ENCODE results near the gene UPK1A. TPM values are rescaled to one million over a fixed set of nuclear protein-coding genes. Genes with fewer than 3 reads are reported as not detected.
A peak's percentile ranks its signal among the peaks of the same experiment; 100 is the strongest.

The UPK1A gene
- total and polyA plus RNA-seq, 10 of the 15 experiments (the other 5 are each of a cell fraction or from before 2014, with no cell fraction given), result 0.15 to 1.9 (median 0.26) TPM; not detected in 7

DNA sequence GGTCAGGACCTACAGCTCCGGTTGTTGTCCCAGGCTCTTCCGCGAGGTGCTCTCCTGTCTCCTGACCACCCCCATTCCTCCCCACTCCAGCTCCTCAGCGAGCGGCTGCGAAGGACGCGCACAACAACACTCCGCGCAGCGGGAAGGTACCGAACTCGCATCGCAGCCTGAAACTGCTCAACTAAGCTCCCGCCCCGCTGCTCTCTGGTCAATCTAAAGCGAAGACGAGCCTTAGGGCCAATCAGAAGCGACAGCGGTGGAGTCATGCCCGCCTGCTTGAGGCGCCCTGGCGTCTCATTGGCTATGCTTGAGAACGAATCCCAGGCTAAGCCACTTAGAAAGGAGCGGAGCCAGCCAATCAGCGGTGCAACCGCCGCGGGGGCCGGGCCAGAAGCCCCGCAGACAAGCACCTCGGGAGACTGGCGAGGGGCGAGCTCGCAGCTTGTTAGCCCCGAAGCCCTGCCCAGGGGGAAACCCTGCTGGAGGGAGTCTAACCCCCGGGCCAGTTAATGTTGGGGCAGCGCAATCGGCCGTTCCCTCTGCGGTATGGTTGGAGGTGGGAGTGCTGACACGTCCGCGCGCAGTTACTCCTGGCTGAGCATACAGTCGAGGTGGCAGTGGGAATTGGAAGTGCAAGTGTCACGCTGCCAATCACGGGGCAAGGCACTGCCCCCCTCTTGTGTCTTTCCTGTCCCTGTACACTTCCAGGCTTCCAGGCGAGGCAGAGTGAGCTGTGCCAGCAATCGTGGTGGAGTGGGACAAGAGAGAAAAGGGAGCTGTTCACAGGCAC lies 36.1 kb downstream of the UPK1A start (continued):
- TF ChIP-seq NR2F1 (conservative IDR thresholded peaks at IDR 0.05) (peak; percentile 42; the same call in 1 of the 2 replicates), FOS (IDR thresholded peaks at IDR 0.05; ENCODE audit: borderline replicate concordance, extremely low read depth, insufficient read length) (peak; percentile 98), RUNX3 (IDR thresholded peaks at IDR 0.05; ENCODE audit: low read length) (peak; percentile 53), BHLHE40 (IDR thresholded peaks at IDR 0.05; ENCODE audit: borderline replicate concordance in 1 of 2, low read depth in 2 of 2, low read length in 1 of 2) (peak in 1 of 2 experiments; percentile 51; a peak in 1 of 4 replicates), SP1 (IDR thresholded peaks at IDR 0.05; ENCODE audit: low read depth, low read length) (peak; percentile 100), SMC3 (IDR thresholded peaks at IDR 0.05; ENCODE audit: borderline replicate concordance, low read length) (0 out of 2 replicates have a peak, but pooled peaks have one; percentile 1), NBN (IDR thresholded peaks at IDR 0.05) (peak; percentile 79), EZH2 (IDR thresholded peaks at IDR 0.05; ENCODE audit: borderline replicate concordance, control insufficient read depth, low read depth, low read length) (no peak), SMAD1 (IDR thresholded peaks at IDR 0.05; ENCODE audit: low read depth, partially characterized antibody) (peak; percentile 85), SMARCA5 (IDR thresholded peaks at IDR 0.05) (peak; percentile 72), ZNF622 (IDR thresholded peaks at IDR 0.05) (peak; percentile 44; the same call in 1 of the 2 replicates), FOXM1 (IDR thresholded peaks at IDR 0.05; ENCODE audit: low read depth, low read length) (0 out of 2 replicates have a peak, but pooled peaks have one; percentile 15), TBL1XR1 (IDR thresholded peaks at IDR 0.05; ENCODE audit: low read depth, low read length) (no peak), NRF1 (conservative IDR thresholded peaks at IDR 0.05; ENCODE audit: low read depth, low read length) (no peak), CREB1 (IDR thresholded peaks at IDR 0.05; ENCODE audit: low read depth) (peak; percentile 76), ATF7 (IDR thresholded peaks at IDR 0.05; ENCODE audit: low read depth) (peak; percentile 33), PAX8 (IDR thresholded peaks at IDR 0.05) (no peak), SMAD5 (IDR thresholded peaks at IDR 0.05; ENCODE audit: low read depth) (peak; percentile 42; the same call in 1 of the 2 replicates)
- TF ChIP-seq, protein P1, sequence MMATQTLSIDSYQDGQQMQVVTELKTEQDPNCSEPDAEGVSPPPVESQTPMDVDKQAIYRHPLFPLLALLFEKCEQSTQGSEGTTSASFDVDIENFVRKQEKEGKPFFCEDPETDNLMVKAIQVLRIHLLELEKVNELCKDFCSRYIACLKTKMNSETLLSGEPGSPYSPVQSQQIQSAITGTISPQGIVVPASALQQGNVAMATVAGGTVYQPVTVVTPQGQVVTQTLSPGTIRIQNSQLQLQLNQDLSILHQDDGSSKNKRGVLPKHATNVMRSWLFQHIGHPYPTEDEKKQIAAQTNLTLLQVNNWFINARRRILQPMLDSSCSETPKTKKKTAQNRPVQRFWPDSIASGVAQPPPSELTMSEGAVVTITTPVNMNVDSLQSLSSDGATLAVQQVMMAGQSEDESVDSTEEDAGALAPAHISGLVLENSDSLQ (IDR thresholded peaks at IDR 0.05), result peak; percentile 100
- TF ChIP-seq, protein P2, sequence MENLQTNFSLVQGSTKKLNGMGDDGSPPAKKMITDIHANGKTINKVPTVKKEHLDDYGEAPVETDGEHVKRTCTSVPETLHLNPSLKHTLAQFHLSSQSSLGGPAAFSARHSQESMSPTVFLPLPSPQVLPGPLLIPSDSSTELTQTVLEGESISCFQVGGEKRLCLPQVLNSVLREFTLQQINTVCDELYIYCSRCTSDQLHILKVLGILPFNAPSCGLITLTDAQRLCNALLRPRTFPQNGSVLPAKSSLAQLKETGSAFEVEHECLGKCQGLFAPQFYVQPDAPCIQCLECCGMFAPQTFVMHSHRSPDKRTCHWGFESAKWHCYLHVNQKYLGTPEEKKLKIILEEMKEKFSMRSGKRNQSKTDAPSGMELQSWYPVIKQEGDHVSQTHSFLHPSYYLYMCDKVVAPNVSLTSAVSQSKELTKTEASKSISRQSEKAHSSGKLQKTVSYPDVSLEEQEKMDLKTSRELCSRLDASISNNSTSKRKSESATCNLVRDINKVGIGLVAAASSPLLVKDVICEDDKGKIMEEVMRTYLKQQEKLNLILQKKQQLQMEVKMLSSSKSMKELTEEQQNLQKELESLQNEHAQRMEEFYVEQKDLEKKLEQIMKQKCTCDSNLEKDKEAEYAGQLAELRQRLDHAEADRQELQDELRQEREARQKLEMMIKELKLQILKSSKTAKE (IDR thresholded peaks at IDR 0.05; ENCODE audit: low read depth, poor library complexity, severe bottlenecking), result peak; percentile 97
- TF ChIP-seq, protein P3, sequence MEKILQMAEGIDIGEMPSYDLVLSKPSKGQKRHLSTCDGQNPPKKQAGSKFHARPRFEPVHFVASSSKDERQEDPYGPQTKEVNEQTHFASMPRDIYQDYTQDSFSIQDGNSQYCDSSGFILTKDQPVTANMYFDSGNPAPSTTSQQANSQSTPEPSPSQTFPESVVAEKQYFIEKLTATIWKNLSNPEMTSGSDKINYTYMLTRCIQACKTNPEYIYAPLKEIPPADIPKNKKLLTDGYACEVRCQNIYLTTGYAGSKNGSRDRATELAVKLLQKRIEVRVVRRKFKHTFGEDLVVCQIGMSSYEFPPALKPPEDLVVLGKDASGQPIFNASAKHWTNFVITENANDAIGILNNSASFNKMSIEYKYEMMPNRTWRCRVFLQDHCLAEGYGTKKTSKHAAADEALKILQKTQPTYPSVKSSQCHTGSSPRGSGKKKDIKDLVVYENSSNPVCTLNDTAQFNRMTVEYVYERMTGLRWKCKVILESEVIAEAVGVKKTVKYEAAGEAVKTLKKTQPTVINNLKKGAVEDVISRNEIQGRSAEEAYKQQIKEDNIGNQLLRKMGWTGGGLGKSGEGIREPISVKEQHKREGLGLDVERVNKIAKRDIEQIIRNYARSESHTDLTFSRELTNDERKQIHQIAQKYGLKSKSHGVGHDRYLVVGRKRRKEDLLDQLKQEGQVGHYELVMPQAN (conservative IDR thresholded peaks at IDR 0.05), result no peak
- TF ChIP-seq, protein P4, sequence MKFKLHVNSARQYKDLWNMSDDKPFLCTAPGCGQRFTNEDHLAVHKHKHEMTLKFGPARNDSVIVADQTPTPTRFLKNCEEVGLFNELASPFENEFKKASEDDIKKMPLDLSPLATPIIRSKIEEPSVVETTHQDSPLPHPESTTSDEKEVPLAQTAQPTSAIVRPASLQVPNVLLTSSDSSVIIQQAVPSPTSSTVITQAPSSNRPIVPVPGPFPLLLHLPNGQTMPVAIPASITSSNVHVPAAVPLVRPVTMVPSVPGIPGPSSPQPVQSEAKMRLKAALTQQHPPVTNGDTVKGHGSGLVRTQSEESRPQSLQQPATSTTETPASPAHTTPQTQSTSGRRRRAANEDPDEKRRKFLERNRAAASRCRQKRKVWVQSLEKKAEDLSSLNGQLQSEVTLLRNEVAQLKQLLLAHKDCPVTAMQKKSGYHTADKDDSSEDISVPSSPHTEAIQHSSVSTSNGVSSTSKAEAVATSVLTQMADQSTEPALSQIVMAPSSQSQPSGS (IDR thresholded peaks at IDR 0.05; ENCODE audit: low read length), result no peak
- TF ChIP-seq, protein P5, sequence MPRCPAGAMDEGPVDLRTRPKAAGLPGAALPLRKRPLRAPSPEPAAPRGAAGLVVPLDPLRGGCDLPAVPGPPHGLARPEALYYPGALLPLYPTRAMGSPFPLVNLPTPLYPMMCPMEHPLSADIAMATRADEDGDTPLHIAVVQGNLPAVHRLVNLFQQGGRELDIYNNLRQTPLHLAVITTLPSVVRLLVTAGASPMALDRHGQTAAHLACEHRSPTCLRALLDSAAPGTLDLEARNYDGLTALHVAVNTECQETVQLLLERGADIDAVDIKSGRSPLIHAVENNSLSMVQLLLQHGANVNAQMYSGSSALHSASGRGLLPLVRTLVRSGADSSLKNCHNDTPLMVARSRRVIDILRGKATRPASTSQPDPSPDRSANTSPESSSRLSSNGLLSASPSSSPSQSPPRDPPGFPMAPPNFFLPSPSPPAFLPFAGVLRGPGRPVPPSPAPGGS (IDR thresholded peaks at IDR 0.05; ENCODE audit: borderline replicate concordance, insufficient read depth, low read depth, low read length, poor library complexity, severe bottlenecking), result no peak
